Kidney capillary endothelial cell (primary cell): ENCODE results near the gene EPB41L2.
"Not testable (repeated sequence)": the region's sequence is repeated elsewhere in the genome, so short reads cannot be mapped to it uniquely, and the experiment has no call there.

Experiments used
- DNase-seq: peaks from one replicate; pipeline ENCODE4 v3.0.0-alpha.2; 2018; ENCODE audit warnings: low spot score

Gene EPB41L2

DNA sequence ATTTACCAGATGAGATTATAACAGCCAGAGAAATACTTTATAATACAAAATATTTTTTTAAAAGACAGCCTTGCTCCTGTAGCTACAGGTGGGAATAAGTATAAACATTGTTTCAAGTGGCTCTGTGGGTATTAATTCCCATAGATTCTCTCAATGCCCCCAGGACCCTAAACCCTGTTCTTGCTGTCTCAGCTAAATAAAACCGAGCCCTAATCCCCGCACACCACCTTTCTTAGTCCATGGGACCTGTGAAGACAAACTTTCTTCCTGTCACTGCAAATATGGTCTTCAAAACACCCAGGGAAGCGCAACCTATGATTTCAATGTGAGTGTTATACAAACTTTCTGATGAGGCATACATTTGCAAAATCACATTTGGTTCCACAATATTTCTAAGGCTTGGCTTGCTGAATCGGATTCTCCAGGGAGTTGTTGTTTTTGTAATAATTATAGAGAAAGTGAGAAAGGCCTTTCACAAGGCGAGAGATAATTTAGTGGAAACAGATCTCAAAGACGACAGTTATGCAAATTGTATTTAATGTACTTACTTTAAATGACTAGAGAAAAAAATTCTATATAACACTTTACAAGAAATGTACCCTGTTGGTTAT lies 224.7 kb downstream of the EPB41L2 start:
- DNase-seq: no peak

- DNase-seq: no peak
These were observed 226.0 kb downstream of the EPB41L2 start for GRCh38 chr6:130837067-130837466.

- DNase-seq: no peak
These were observed 226.9 kb downstream of the EPB41L2 start for GRCh38 chr6:130836055-130836640.

- DNase-seq: no peak
These were observed 228.4 kb downstream of the EPB41L2 start for GRCh38 chr6:130834482-130835251.

GRCh38 chr6:130833569-130833968 lies 229.5 kb downstream of the EPB41L2 start:
- DNase-seq: no peak

- DNase-seq: no peak
These were observed 231.4 kb downstream of the EPB41L2 start for GRCh38 chr6:130831607-130832006.

- no peak for DNase-seq
These were observed 233.6 kb downstream of the EPB41L2 start for GRCh38 chr6:130829333-130829910.

DNA sequence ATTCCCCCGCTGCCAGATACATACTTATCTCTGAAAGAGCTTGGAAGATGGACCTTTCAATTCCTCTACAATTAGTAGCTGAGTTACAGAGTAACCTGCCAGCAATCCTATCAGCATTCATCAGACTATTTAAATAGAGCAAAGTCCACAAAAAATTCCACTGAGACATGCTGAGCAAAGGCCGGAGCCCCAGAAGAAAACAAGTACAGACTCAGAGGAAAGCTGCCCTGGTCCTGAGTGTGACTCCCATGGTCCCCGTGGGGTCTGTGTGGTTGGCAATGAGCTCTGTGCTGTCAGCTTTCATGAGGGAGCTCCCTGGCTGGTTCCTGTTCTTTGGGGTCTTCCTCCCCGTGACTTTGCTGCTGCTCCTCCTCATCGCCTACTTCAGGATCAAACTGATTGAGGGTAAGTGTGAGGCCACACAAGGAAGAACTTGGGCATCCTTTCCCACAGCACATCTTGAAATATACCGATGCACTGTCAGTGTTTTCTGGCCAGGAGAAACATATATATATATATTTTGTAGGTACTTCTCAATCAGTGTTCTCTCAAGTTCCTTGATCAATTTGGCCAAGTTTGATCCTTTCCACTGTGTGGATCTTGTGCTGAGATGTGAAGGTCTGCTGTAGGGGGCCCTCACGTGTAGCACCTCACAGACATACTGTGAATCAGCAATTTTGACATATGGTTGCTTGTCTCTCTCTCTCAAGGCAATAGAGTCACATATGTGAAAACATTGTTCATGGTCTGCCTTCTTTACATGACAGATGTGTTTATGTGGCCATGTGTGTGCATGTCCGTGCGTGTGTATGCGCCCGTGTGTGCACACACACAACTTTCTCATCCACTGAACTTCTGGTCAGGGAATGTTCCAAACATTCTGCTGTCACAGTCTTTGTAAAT lies 235.5 kb downstream of the EPB41L2 start, which contains the start of gene SMLR1:
SMLR1 (plus strand) TSS at position 160 of the 903 bp plus-strand sequence; CDS start at position 168, 8 bp downstream.
- DNase-seq: no peak

GRCh38 chr6:130826442-130827246 lies 236.4 kb downstream of the EPB41L2 start:
- no peak for DNase-seq

DNA sequence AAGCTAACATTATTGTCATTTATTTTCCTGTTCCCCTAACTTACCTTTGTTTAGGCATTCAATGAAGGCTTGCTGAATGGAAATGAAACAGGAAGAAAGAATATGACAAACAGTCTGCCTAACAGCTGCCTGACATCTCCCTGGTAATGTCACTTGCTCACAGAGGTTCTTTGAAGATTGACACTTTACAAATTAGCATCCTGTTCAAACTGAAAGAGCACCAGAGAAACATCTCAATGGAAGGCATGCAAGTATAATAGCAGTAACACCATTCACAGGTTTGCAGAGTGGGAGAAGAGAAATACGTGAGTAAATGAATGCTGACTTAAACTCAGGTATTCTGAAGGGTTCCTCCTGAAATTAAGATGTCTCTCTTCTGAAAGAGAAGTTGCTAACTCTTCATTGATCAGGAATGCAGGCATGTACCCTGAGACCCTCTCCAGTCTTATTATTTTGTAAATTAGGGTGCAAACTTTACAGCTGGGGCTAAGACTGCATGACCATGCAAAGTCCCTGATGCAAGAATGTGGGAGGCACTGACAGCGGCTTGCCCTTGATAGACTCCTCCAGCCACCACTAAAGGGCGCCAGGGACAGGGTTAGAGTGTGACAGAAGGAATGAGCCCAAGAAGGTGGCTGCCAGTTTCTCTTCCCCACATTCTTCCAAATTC lies 237.1 kb downstream of the EPB41L2 start:
- DNase-seq: no peak

DNA sequence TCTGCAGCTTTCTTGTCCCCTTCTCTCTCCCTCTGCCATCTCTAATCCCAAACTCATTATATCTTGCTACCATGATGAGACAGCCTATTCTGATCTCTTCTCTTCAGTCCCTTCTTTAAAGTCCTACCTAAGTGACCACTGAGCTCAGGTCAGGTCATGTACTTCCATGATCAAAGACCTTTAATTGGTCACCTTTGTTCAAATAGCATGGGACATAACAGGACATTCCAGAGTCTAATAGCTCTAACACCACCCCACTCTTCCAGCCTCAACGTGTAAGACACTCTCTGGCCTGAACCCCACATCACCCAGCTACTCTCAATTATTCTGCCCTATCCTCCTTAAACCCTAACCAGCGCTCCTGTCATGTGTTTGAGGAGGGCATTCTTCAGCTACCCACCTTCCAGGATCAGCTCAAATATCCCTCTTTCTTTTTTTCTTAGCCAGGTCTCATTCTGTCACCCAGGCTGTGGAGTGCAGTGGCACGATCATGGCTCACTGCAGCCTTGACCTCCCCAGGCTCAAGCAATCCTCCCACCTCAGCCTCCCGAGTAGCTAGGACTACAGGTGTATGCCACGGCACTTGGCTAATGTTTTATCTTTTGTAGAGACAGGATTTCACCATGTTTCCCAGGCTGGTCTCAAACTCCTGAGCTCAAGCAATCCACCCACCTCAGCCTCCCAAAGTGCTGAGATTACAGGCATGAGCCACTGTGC lies 237.9 kb downstream of the EPB41L2 start:
- DNase-seq: no peak

DNA sequence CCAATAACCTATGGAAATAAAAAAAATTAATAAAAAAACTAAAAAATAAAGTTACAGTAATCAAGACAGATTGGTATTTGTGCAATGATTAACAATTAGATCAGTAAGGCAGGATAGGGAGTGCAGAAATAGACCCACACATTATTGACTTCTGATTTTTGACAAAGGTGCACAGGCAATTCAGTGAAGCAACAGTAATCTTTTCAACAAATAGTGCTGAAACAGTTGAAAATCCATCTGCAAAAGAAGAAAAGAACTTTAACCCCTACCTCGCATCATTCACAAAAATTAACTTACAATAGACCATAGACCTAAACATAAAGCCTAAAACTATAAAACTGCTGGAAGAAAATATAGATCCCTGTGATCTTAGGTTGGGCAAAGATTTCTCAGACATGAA lies 240.3 kb downstream of the EPB41L2 start:
- no peak for DNase-seq

DNA sequence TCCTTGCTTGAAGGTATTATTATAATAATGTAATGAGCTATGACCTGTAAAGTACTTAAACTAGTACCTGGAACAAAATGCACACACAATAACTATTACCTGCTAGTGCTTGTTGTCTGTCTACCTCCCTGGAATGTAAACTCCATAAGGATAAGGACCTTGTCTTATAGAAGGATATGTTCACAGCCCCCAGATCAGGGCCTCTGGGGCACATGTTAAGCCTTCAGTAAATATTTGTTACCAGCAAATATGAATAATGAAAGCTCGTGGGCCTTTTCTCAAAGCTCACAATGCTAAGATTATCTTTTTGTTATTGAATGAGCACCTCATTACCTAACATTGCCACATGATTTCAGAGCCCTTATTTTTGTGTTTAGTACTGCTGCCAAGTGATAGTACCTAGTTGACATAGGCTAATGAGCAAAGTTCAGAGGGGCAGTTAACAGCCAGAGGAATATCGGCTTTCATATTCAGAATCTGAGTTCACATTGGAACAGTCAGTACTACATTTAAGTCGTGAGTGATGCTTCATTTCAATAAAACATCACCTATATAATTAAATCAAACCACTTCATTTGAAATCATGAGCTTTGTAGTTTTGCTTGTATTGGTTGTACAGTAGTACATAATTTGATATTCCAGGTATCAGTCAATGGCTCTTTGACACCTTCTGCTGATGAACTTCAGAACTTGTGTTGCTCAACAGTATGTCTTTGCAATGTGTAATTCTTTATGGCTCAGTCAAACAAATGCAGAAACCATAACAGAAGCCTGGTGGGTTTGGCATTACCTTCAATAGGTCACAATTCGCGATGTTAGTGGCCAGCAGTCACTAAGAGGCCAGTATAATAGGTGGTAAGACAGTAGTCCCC lies 247.6 kb downstream of the EPB41L2 start:
- DNase-seq: no peak

DNA sequence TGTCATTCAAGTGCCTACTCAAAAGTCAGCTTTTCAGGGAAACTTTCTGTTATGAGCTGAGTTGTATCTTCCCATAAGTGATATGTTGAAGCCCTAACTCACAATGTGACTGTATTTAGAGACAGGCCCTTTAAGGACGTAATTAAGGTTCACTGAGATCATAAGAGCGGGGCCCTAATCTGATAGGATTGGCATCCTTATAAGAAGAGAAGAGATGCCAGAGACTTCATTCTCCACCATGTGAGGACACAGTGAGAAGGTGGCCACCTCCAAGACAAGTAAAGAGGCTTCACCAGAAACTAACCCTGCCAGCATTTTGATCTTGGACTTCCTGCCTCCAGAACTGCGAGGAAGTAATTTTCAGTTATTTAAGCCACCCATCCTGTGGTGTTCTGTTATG lies 248.5 kb downstream of the EPB41L2 start:
- no peak for DNase-seq

- DNase-seq: no peak
These were observed 251.1 kb downstream of the EPB41L2 start for GRCh38 chr6:130811932-130812331.

DNA sequence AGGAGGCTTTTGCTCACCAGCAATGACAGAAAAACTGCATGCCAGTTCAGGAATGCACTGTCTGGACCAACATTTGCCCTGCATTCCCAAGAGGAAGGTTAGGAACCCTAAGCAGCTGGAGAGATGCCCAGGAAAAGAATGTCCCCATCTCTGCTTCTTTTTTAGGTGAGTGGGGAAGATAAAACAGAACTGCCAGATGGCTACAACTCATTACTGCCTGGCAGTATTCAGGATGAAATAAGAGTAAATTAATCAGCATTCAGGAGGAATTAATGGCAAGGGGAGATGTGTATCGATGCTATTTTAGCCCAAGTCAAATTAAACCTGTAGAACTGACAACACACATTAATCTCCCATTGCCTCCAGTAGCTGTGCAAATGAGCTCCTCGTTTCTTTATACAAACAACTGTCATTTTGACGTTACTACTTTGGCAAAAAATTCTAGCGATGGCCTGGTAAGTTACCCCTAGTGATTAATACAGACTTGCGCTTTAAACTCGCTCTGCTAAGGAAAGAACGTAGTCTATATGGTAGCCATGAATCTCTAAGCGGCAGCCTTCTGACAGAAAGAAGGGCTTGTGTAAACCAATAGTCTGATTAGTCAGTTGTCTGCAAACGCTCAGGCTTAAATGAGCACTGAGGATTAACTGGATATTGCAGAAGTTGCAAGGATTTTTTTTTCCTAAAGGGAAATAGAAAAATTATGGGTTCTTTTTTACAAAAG lies 252.6 kb downstream of the EPB41L2 start:
- no peak for DNase-seq

DNA sequence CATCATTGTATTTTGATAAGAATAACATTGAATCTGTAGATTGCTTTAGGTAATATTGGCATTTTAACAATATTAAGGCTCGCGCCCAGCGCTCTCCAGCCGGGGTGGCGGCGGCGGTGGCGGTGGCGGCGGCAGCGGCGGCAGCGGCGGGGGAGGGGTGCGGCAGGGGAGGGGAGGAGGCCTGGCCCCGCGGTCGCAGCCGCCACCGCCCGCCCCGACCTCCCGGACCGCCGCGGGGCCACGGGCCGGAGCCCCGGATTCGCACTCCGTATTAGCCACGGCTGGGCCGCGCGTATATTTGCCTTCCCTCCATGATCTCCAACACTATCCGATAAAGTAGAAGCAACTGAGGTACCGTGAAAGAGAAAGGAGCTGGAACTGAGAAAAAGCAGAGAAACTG lies 261.7 kb downstream of the EPB41L2 start:
- DNase-seq: not testable (repeated sequence)

GRCh38 chr6:130797061-130797460 lies 266.0 kb downstream of the EPB41L2 start:
- DNase-seq: no peak
